Midbrain (tissue), 1 donor: ENCODE measurements around the gene HAND1.
"Not testable (repeated sequence)": the region's sequence is repeated elsewhere in the genome, so short reads cannot be mapped to it uniquely, and the experiment has no call there.

ENCODE experiments used
- DNase-seq: peaks from one replicate; lab custom pipeline; 2025; lab: John Stamatoyannopoulos, UW

Gene HAND1

DNA sequence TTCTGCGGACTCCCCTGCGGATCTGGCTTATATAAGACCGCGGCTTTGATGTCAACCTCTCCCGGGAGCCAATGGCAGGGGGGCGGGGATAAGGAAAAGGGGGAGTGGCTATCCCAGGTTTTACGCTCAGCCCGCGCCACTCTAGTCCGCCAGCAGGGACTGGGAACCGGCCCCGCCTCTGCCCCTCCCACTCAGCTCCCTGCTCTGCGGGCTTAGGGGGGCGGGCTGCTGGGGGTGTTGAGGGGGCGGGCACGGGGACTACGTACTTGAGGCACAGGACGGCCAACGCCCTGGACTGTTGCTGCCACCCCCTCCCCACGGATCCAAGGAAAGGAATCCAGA is at the start of gene HAND1:
HAND1 (minus strand) TSS at position 4 of the 342 bp plus-strand sequence. CDS start 219 bp downstream, outside the sequence.
- no peak for DNase-seq

DNA sequence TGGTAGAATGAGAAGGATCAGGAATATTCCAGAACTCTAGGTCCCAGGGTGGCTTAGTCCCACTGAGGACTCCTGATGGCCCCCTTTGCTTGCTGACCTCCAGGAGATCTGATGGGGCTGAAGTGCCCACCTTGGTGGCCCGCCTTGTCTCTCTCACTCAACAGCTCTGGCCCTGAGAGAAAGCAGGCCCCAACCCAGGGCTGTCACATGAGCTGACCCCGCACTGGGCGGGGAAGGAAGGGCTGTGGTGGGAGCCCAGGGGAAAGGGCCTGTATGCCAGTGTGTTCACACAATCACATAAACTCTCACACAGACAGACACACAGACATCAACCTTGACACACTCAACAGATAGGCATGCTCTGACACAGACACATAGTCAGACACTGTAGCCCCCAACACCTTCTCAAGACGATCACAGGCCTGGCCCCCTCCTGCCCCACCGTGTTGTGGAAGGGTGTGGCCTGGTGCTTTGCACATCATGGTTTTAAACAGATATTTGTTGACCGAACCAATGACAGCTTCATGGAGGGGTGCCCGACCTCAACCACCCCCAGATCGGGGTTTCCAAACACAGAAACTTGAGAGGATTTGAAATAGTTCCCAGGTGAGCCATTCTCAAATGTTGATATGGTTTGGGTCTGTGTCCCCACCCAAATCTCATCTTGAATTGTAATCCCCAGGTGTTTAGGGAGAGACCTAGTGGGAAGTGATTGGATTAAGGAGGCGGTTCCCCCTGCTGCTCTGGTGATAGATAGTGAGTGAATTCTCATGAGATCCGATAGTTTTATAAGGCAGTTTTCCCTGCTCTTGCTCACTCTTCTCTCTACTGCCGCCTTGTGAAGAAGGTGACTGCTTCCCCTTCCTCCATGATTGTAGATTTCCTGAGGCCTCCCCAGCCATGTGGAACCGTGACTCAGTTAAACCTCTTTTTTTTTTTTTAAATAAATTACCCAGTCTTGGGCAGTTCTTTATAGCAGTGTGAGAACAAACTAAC is 48.5 kb upstream of the HAND1 start:
- DNase-seq: no peak

- DNase-seq: no peak
Observed at GRCh38 chr5:154524859-154525258, 46.8 kb upstream of the HAND1 start.

- no peak for DNase-seq
Observed at GRCh38 chr5:154524181-154524580, 46.2 kb upstream of the HAND1 start.

GRCh38 chr5:154523709-154524108 is 45.7 kb upstream of the HAND1 start:
- no peak for DNase-seq

DNA sequence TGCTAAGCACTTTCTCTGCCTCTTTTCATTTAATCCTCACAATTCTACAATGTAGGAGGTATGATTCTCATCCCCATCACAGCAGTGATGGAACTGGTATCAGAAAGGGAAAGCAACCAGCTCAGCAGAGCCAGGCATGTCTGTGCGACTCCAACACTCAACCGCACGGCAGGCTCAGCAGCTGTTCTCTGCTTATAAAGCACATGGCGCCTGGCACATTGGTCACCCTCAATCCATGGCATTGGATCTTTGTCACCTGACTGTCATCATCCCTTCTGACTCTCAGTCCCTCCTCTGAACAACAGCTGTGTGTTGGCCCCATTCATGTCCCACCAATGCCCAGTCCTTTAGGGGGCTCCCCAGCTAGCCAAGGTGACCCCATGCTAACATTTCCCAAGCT is 45.1 kb upstream of the HAND1 start:
- no peak for DNase-seq

DNA sequence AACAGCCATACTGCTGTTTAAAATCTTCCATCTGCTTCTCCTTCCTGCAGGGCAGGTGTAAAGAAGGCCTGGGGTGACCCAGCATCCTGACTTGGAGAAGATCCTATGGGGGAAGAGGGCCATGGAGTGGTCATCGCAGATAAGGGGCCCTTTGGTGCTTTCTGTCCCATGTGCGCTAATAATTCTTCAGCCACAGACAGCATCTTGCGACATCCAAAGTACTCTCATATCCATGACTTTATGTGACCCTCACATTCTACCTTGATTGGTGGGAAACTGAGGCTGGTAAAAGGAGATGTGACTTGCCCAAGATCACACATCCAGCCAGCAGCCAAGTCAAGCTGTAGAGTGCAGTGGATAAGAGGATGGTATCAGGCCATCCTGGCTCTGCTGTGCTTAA is 44.3 kb upstream of the HAND1 start:
- DNase-seq: no peak

DNA sequence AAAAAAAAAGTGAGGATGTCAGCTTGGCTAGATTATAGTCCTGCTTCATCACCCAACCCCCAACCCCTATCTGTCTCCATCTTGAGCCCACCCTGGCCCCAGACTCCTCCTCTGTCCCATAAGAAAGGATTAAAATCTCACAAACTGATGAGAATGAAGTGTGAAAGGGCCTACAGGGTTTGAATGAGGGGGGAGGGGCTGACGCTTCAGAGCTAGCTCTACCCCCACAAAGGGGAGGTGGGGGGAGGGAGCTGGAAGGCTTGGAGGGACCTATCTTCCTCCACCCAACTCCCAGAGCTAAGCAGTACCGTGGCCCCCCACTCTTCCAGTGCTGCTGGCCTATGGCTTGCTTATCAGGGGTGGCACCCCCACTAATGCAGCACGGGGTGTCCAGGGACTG is 43.7 kb upstream of the HAND1 start:
- DNase-seq: no peak

- no peak for DNase-seq
Observed at GRCh38 chr5:154520861-154521453, 42.9 kb upstream of the HAND1 start.

- DNase-seq: no peak
Observed at GRCh38 chr5:154519359-154519758, 41.3 kb upstream of the HAND1 start.

- DNase-seq: no peak
Observed at GRCh38 chr5:154518438-154518867, 40.4 kb upstream of the HAND1 start.

DNA sequence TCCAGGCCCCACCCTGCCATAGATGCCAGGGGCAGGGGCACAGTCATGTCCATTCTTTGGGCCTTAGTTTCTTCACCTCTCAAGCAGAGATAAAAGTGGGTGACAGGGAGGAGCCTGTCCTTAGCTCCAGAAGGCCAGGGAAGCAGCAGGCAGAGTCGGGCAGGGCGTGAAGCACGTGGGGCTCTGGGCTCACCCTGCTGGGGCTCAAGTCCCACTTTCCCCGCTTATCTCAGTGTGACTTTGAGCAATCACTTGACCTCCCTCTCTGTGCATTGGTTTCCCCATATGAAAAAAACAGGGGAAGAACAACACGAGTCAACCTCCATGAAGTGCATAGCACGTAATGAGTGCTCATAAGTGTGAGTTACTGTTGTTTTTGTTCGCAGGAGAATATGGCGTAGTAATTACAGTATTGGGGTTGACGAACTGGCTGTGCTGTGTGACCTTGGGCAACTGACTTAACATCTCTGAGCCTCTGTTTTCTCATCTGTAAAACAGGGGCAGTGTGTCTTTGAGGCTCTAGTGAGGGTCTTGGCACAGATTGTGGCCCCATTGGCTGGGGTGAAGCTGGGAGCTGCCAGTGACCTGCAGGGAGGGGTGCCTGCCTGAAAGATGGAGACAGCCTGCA is 39.9 kb upstream of the HAND1 start:
- no peak for DNase-seq

DNA sequence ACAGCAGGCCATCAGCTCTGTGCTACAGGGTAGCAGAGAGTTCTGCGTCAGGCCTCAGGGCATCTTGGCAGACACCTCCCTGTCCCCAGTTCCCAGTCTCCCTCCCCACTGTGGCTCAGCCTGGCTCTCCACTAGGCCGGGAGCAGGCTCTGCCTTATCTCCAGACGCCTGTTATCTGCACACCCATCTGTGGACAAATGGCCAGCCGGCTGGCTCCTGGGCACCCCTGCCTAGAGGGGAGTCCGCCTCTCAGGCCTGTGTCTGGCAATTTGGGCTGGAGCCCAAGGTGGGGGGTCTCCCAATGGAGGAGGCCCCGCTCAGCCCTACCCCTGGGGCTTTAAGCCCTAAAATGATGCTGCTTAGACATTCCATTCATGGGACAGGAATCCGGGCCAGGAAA is 39.2 kb upstream of the HAND1 start:
- DNase-seq: no peak

DNA sequence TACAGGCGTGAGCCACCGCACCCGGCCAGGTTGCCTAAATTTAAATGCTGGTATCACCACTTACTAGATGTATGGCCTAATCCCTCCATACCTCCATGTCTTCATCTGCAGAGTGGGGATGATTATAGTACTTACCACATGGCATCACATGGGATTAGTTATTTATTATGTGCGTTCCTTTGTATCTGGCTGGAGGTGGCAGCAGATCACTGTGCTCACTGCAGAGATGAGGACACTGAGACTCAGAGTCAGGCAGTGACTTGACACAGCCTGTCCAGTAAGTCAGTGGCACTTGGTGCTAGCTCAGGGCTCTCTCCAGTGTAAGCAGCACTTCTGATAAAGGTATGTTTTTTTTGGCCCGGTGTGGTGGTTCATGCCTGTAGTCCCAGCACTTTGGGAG is 38.4 kb upstream of the HAND1 start:
- no peak for DNase-seq

- not testable (repeated sequence) for DNase-seq
Observed at GRCh38 chr5:154515488-154515887, 37.5 kb upstream of the HAND1 start.

DNA sequence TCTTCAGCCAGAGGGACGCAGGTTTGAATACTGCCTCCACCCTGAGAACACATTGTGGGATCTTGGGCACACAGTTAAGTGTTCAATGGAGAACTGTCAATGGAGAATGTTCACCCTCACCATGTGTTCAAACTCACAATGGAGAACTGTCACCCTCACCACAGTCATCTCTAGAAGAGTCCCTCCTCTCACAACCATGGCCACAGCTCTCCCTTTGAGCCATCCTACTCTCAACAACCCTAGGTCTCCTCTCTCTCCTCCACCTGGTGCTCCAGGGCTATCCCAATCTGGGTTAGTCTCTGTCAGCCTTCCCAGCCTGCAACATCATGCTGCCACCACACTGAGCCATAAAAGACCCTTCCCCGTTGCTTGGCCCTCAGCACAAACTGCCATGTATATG is 36.3 kb upstream of the HAND1 start:
- DNase-seq: no peak

DNA sequence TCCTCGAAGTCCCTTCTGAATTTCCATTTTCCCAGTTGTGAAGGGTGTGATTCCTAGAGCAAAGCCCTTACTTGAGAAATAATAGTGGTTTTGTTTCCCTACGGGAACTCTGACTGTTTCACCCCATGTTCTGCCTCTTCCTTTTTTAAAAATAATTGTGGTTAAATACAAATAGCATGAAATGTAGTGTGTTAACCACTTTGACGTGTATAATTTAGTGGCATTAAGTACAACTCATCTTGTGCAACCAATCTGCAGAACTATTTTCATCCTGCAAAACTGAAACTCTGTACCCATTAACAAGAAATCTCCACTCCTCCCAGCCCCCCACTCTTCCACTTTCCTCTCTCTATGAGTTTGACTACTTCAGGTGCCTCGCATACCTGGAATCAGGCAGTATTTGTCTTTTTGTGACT is 35.6 kb upstream of the HAND1 start:
- DNase-seq: no peak

- DNase-seq: no peak
Observed at GRCh38 chr5:154511984-154512383, 34.0 kb upstream of the HAND1 start.

- no peak for DNase-seq
Observed at GRCh38 chr5:154509784-154510555, 31.9 kb upstream of the HAND1 start.

DNA sequence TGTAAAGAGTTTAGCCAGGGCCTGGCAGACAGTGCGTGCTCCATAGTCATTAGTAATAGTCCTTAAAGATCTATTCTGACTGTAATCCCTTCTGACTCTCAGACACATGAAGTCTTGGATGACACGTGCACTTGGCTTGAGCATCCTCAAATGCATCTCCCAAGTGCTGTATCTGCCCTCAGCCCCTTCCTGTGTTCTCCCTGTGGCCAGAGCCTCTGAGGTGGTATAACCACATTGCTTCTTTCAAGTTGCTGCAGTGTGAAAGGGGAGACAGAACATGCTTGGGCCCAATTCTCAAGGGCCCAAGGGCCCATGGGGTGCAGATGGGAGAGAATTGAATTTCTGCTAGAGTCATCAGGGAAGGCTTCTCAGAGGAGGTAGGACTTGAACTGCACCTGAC is 30.1 kb upstream of the HAND1 start:
- DNase-seq: no peak

- DNase-seq: no peak
Observed at GRCh38 chr5:154506716-154507080, 28.7 kb upstream of the HAND1 start.

DNA sequence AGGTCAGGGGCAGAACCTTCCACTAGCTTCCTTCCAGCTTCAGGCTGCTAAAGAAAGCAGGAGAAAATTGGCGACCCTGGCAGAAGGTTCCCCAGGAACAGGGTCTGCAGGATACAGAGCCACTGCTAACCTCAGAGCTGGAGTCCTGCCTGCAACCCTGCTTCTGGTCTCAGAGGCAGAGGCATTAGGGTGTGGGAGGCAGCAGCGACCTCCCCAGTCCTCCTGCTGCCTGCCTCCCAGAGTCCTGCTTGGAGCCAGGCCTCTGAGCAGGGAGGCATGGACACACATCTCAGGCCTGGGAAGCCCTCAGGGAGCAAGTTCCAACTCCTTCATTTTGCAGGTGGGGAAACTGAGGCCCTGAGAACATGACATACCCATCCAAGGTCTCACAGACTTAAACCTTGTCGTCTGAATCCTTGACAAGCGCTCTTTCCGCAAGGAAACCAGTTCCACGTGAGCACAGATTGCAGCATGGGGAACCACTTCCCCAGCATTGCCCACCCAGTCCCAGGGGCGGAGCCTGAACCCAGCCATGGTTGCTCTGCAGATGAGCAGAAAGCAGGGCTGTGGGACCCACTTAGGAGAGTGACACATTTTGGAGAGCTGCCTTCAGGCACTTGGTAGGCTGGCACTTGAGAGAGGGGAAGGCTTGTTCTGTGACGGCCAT is 28.2 kb upstream of the HAND1 start:
- no peak for DNase-seq
